Common myeloid progenitor, CD34-positive (primary cell): ENCODE measurements around the gene ZDHHC7.

Experiments
- CTCF ChIA-PET: fragments of 350-600 bp; sonication (Branson Sonifier 250); formaldehyde crosslinking; loops from one replicate; lab custom pipeline; 2021; ENCODE audit warnings: antibody characterized with exemption; lab: Charles Lee
- POLR2A ChIA-PET: fragments of 350-600 bp; sonication (Branson Sonifier 250); formaldehyde crosslinking; loops from one replicate; lab custom pipeline; 2021; ENCODE audit warnings: antibody characterized with exemption; lab: Charles Lee
- DNase-seq, 3 donors: peaks; one replicate each; pipeline versions ENCODE4 v3.0.0 to v3.0.0-alpha.2; 2013
- H3K27ac ChIP-seq, 2 experiments: 1 replicate in 1 of 2; 2 replicates in 1 of 2; pipeline ENCODE4 v1.7.0; 2013; ENCODE audit warnings: inconsistent platforms in 2 of 2, low read length in 2 of 2, mild to moderate bottlenecking in 2 of 2, low read depth in 1 of 2, moderate library complexity in 1 of 2; ENCODE audit not compliant: severe bottlenecking in 2 of 2, insufficient read depth in 1 of 2, poor library complexity in 1 of 2
- H3K27me3 ChIP-seq, 5 experiments: replicated peaks in 2 of 5; 1 replicate in 3 of 5; 2 replicates in 2 of 5; pipeline versions ENCODE4 v1.6.1 to v1.7.0; 2013; ENCODE audit warnings: low read length in 4 of 5, mild to moderate bottlenecking in 2 of 5, moderate library complexity in 2 of 5, inconsistent platforms in 1 of 5; ENCODE audit not compliant: insufficient read depth in 5 of 5, control insufficient read depth in 4 of 5
- H3K36me3 ChIP-seq, 4 experiments: 1 replicate in 2 of 4; 2 replicates in 2 of 4; pipeline versions ENCODE4 v1.6.1 to v1.7.0; 2013; ENCODE audit warnings: low read length in 3 of 4, control low read depth in 1 of 4, mild to moderate bottlenecking in 1 of 4; ENCODE audit not compliant: control insufficient read depth in 4 of 4, insufficient read depth in 4 of 4
- H3K4me1 ChIP-seq, 4 experiments: 1 replicate in 3 of 4; 2 replicates in 1 of 4; pipeline versions ENCODE4 v1.6.1 to v1.7.1; 2013; ENCODE audit warnings: low read length in 3 of 4, mild to moderate bottlenecking in 3 of 4, control low read depth in 1 of 4, inconsistent platforms in 1 of 4, moderate library complexity in 1 of 4; ENCODE audit not compliant: control insufficient read depth in 4 of 4, insufficient read depth in 4 of 4; ENCODE audit errors: control extremely low read depth in 1 of 4
- H3K4me3 ChIP-seq, 7 experiments: 1 replicate in 4 of 7; 2 replicates in 3 of 7; pipeline versions ENCODE4 v1.5.1 to v1.7.0; 2013; ENCODE audit warnings: mild to moderate bottlenecking in 7 of 7, low read length in 6 of 7, moderate library complexity in 6 of 7, inconsistent platforms in 2 of 7, low read depth in 2 of 7, control low read depth in 1 of 7; ENCODE audit not compliant: insufficient read depth in 4 of 7, control insufficient read depth in 1 of 7; ENCODE audit errors: extremely low read depth in 1 of 7
- H3K9me3 ChIP-seq, 5 experiments: 1 replicate in 4 of 5; 2 replicates in 1 of 5; pipeline versions ENCODE4 v1.6.1 to v1.7.1; 2013; ENCODE audit warnings: low read length in 4 of 5, mild to moderate bottlenecking in 2 of 5, inconsistent platforms in 1 of 5, low read depth in 1 of 5, moderate library complexity in 1 of 5; ENCODE audit not compliant: control insufficient read depth in 4 of 5, insufficient read depth in 2 of 5; ENCODE audit errors: control extremely low read depth in 1 of 5
- WGBS: methylation state at CpG from one replicate; pipeline ENCODE4 v1.1.5; 2013; ENCODE audit not compliant: insufficient coverage; 5-methylcytosine and 5-hydroxymethylcytosine counted together

The ZDHHC7 gene

GRCh38 chr16:85029408-85029784, 18.1 kb upstream of the ZDHHC7 start:
- no peaks in the 10 kb centered on the region for H3K9me3 ChIP-seq
- H3K27ac ChIP-seq = no peak overlapping the region
- peaks cover 0 to 20% (median 4%) of the 10 kb centered on the region in 5 experiments for H3K27me3 ChIP-seq
- ChIA-PET POLR2A (no interaction called here), CTCF (interaction anchor here (1.4 kb wide), 1 partner anchor 18 kb away, joined by 4 read pairs; no protein-coding TSS in a partner anchor)
- 82% methylated on average over 4 of the region's 4 CpGs for WGBS
- H3K36me3 ChIP-seq = no peaks in the 10 kb centered on the region
- DNase-seq = peak in 2 of 3 donors; percentile 58 to 60
- peak overlapping the region in 1 of 7 experiments; percentile 41 for H3K4me3 ChIP-seq
- H3K4me1 ChIP-seq = peaks cover 23 to 50% (median 40%) of the 10 kb centered on the region in 4 experiments

GRCh38 chr16:85028685-85029407, 17.5 kb upstream of the ZDHHC7 start:
- H3K27me3 ChIP-seq = peaks cover 0 to 20% (median 4%) of the 10 kb centered on the region in 5 experiments
- H3K27ac ChIP-seq = peak overlapping the region in 1 of 2 experiments; percentile 7
- H3K4me3 ChIP-seq = peak overlapping the region in 5 of 7 experiments; percentile 41 to 88 (median 69)
- 68% methylated on average over 10 of the region's 17 CpGs for WGBS
- H3K36me3 ChIP-seq = no peaks in the 10 kb centered on the region
- no peaks in the 10 kb centered on the region for H3K9me3 ChIP-seq
- ChIA-PET POLR2A (interaction anchor here (1.0 kb wide), 1 partner anchor 28 kb away, joined by 3 read pairs; no protein-coding TSS in a partner anchor), CTCF (interaction anchor here (1.4 to 2.7 kb wide), 3 partner anchors 16 to 58 kb away, joined by 4 to 9 read pairs (median 6); no protein-coding TSS in a partner anchor)
- peak in 2 of 3 donors; percentile 25 to 48 for DNase-seq
- H3K4me1 ChIP-seq = peaks cover 23 to 50% (median 40%) of the 10 kb centered on the region in 4 experiments

GRCh38 chr16:85027958-85028684, 16.8 kb upstream of the ZDHHC7 start:
- POLR2A ChIA-PET = interaction anchor here (0.6 to 1.0 kb wide), 2 partner anchors 16 to 28 kb away, joined by 3 read pairs; partner anchors contain the start of gene ZDHHC7
- peak in 2 of 3 donors; percentile 29 to 37 for DNase-seq
- Histone ChIP-seq H3K4me1 (peaks cover 23 to 50% (median 40%) of the 10 kb centered on the region in 4 experiments), H3K9me3 (no peaks in the 10 kb centered on the region), H3K36me3 (no peaks in the 10 kb centered on the region), H3K27ac (peak overlapping the region in 1 of 2 experiments; percentile 7), H3K4me3 (peak overlapping the region; percentile 46 to 88 (median 69)), H3K27me3 (peaks cover 0 to 20% (median 4%) of the 10 kb centered on the region in 5 experiments)
- WGBS = 1% methylated on average over 31 of the region's 41 CpGs
- CTCF ChIA-PET = interaction anchor here (0.7 to 2.7 kb wide), 7 partner anchors 15 to 62 kb away, joined by 4 to 11 read pairs (median 6); partner anchors contain the start of gene ZDHHC7

- peak; percentile 91 to 95 (median 93) for DNase-seq
- H3K36me3 ChIP-seq = no peaks in the 10 kb centered on the region
- CTCF ChIA-PET = interaction anchor here (0.7 to 2.7 kb wide), 13 partner anchors 10 to 87 kb away, joined by 3 to 11 read pairs (median 4); partner anchors contain the start of gene ZDHHC7
- no peaks in the 10 kb centered on the region for H3K9me3 ChIP-seq
- peaks cover 23 to 50% (median 40%) of the 10 kb centered on the region in 4 experiments for H3K4me1 ChIP-seq
- peak within 1 kb of the TSS; percentile 46 to 88 (median 71) for H3K4me3 ChIP-seq
- WGBS = 0% methylated on average over 56 of the region's 59 CpGs
- H3K27me3 ChIP-seq = peaks cover 0 to 20% (median 4%) of the 10 kb centered on the region in 5 experiments
- peak within 1 kb of the TSS; percentile 33 to 70 for H3K27ac ChIP-seq
- POLR2A ChIA-PET = interaction anchor here (0.6 to 1.3 kb wide), 3 partner anchors 10 to 29 kb away, joined by 3 to 4 read pairs (median 3); partner anchors contain the start of gene ZDHHC7
Observed at GRCh38 chr16:85027349-85027957, 16.1 kb upstream of the ZDHHC7 start, which contains the start of gene KIAA0513. KIAA0513 (plus strand) TSS chr16:85027795; CDS start chr16:85067072, 39,277 bp downstream.

GRCh38 chr16:85026703-85027102, 15.4 kb upstream of the ZDHHC7 start:
- H3K4me3 ChIP-seq = peak overlapping the region in 6 of 7 experiments; percentile 58 to 88 (median 72)
- peak overlapping the region in 1 of 2 experiments; percentile 70 for H3K27ac ChIP-seq
- CTCF ChIA-PET = interaction anchor here (0.7 to 2.7 kb wide), 15 partner anchors 11 to 88 kb away, joined by 3 to 11 read pairs (median 4); partner anchors contain the start of gene ZDHHC7
- WGBS = no CpG with 5 or more reads among the region's 4 CpGs
- H3K27me3 ChIP-seq = peaks cover 0 to 20% (median 4%) of the 10 kb centered on the region in 5 experiments
- no peaks in the 10 kb centered on the region for H3K36me3 ChIP-seq
- no peaks in the 10 kb centered on the region for H3K9me3 ChIP-seq
- DNase-seq = no peak
- H3K4me1 ChIP-seq = peaks cover 23 to 50% (median 40%) of the 10 kb centered on the region in 4 experiments
- POLR2A ChIA-PET = interaction anchor here (0.9 to 1.3 kb wide), 2 partner anchors 10 to 29 kb away, joined by 3 to 4 read pairs; no protein-coding TSS in a partner anchor
